Measurements from ENCODE around the gene ADORA1.

DNA sequence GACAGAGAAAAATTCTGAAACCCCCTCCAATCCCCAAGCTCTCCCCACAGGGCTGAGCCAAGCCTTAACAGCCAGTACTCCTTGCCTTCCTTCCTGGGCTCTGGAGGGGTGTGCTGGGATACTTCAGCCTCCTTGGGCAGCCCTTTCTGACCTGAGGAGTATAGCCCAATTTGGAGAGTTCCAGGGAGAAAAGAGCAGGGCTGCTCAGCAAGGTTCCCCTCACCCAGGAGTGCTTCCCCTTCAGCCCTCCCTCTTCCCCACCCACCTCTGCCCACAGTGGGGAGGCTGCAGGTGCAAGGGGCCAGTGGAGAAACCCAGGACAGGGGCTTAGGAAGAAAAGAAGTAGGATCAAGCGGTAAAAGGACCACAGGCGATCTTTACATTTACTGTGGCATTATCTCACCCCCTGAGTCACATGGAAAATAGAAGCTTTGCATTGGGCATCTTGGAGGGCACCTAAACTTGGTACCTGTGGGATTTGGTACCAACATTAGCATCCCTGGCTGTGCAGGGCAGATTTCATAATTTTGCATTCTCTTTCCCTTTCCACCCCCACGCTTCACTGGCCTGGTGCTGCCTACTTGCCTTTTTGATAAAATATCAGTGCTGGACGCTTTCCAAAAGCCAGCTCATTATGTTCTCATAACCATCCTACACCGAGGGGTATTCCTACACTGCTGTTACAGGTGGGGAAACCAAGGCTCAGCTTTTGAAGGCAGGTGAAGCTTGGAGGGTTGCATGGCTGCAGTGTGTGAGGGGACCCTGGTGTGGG, 2.8 kb upstream of the ADORA1 start:
- TF ChIP-seq POLR2A (IDR thresholded peaks at IDR 0.05; ENCODE audit: low read length) (no peak), GATA1 (IDR thresholded peaks at IDR 0.05; ENCODE audit: low read depth, low read length) (no peak)
